ENCODE results near the gene OR5AK2. TPM values are rescaled to one million over a fixed set of nuclear protein-coding genes. Genes with fewer than 3 reads are reported as not detected.

OR5AK2 gene
- total RNA-seq, 1 experiment from 2014 or later: not detected

GRCh38 chr11:57001674-57002401 lies 13.1 kb downstream of the OR5AK2 start:
- Histone ChIP-seq H3K18ac (ENCODE audit: insufficient read length, low read depth, low read length) (no peak overlapping the region), H2BK120ac (ENCODE audit: low read depth, low read length, poor library complexity, severe bottlenecking) (no peak overlapping the region), H2AFZ (ENCODE audit: low read length) (no peak overlapping the region), H4K8ac (replicated peaks; ENCODE audit: insufficient read length, low read depth, low read length) (no peak overlapping the region), H4K20me1 (ENCODE audit: control insufficient read depth, insufficient read depth, insufficient read length) (no peaks in the 10 kb centered on the region), H3K79me2 (ENCODE audit: insufficient read depth, low read length) (no peaks in the 10 kb centered on the region), H3K9ac (ENCODE audit: extremely low read depth, insufficient read length, low read length) (no peak overlapping the region), H2BK12ac (ENCODE audit: insufficient read length, low read depth, low read length) (no peak overlapping the region), H2BK15ac (ENCODE audit: low read depth, low read length) (no peak overlapping the region), H3K27ac (ENCODE audit: insufficient read length, low read depth, low read length) (no peak overlapping the region), H3K9me3 (ENCODE audit: control insufficient read depth, low read depth, low read length) (peaks cover 7% of the 10 kb centered on the region), H2BK5ac (ENCODE audit: insufficient read length, low read length) (no peak overlapping the region), H3K79me1 (ENCODE audit: insufficient read depth, low read depth, low read length, poor library complexity, severe bottlenecking) (no peaks in the 10 kb centered on the region), H3K27me3 (ENCODE audit: insufficient read depth, low read length) (no peaks in the 10 kb centered on the region), H3K23ac (ENCODE audit: insufficient read length, low read depth, low read length) (no peak overlapping the region), H3K14ac (ENCODE audit: insufficient read depth, low read length) (no peak overlapping the region; the same call in 1 of the 2 replicates), H3T11ph (ENCODE audit: low read length) (no peak overlapping the region), H3K4me2 (ENCODE audit: insufficient read depth, insufficient read length, low read length) (no peak overlapping the region), H3K4me1 (ENCODE audit: insufficient read depth, low read length) (no peaks in the 10 kb centered on the region), H4K91ac (ENCODE audit: insufficient read length, low read depth, low read length) (no peak overlapping the region), H3K4ac (ENCODE audit: low read depth, low read length) (no peak overlapping the region), H4K5ac (ENCODE audit: insufficient read length, low read depth, low read length) (no peak overlapping the region), H3K23me2 (ENCODE audit: insufficient read length, low read depth, low read length, poor library complexity, severe bottlenecking) (no peaks in the 10 kb centered on the region), H2AK5ac (ENCODE audit: insufficient read length, low read length) (no peak overlapping the region), H2BK20ac (ENCODE audit: low read depth, low read length, poor library complexity, severe bottlenecking) (no peak overlapping the region), H3K56ac (ENCODE audit: insufficient read length, low read depth, low read length) (no peak overlapping the region)
- Mint-ChIP-seq H3K36me3 (ENCODE audit: insufficient read depth in 1 of 3, low read depth in 3 of 3) (peaks cover 0 to 13% (median 5%) of the 10 kb centered on the region in 3 experiments; a peak in 4 of 7 replicates), H3K4me1 (no peaks in the 10 kb centered on the region), H3K9me3 (peaks cover 27 to 37% of the 10 kb centered on the region in 2 experiments; a peak in 4 of 5 replicates), H3K4me3 (no peak overlapping the region), H3K27me3 (ENCODE audit: low read depth) (no peaks in the 10 kb centered on the region), H3K27ac (no peak overlapping the region)
- DNase-seq: no peak
- TF ChIP-seq, protein P1, sequence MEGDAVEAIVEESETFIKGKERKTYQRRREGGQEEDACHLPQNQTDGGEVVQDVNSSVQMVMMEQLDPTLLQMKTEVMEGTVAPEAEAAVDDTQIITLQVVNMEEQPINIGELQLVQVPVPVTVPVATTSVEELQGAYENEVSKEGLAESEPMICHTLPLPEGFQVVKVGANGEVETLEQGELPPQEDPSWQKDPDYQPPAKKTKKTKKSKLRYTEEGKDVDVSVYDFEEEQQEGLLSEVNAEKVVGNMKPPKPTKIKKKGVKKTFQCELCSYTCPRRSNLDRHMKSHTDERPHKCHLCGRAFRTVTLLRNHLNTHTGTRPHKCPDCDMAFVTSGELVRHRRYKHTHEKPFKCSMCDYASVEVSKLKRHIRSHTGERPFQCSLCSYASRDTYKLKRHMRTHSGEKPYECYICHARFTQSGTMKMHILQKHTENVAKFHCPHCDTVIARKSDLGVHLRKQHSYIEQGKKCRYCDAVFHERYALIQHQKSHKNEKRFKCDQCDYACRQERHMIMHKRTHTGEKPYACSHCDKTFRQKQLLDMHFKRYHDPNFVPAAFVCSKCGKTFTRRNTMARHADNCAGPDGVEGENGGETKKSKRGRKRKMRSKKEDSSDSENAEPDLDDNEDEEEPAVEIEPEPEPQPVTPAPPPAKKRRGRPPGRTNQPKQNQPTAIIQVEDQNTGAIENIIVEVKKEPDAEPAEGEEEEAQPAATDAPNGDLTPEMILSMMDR (conservative IDR thresholded peaks at IDR 0.05): peak; percentile 61
- WGBS (ENCODE audit: extremely low coverage, insufficient read length, low lambda C conversion rate): no CpG with 5 or more reads among the region's 14 CpGs

Data from H9 (cell line).